MM.1S (cell line): ENCODE data around the gene MRPS6.

Experiments used
- EZH2 ChIP-seq: fragments of 300-600 bp; sonication (generic); optimal IDR thresholded peaks from 2 replicates; pipeline ENCODE3; 2017; ENCODE audit warnings: low read depth, mild to moderate bottlenecking, antibody characterized with exemption, low read length, mixed read lengths
- EZH2phosphoT487 ChIP-seq: fragments of 300-600 bp; sonication (generic); IDR thresholded peaks from 2 replicates; pipeline ENCODE4 v1.6.1; 2018; ENCODE audit warnings: antibody characterized with exemption, low read length
- TF ChIP-seq, protein P1 (sequence below): fragments of 300-600 bp; sonication (generic); IDR thresholded peaks from 2 replicates; pipeline ENCODE4 v1.5.1; 2016; ENCODE audit warnings: antibody characterized with exemption, low read length, mixed read lengths

DNA sequence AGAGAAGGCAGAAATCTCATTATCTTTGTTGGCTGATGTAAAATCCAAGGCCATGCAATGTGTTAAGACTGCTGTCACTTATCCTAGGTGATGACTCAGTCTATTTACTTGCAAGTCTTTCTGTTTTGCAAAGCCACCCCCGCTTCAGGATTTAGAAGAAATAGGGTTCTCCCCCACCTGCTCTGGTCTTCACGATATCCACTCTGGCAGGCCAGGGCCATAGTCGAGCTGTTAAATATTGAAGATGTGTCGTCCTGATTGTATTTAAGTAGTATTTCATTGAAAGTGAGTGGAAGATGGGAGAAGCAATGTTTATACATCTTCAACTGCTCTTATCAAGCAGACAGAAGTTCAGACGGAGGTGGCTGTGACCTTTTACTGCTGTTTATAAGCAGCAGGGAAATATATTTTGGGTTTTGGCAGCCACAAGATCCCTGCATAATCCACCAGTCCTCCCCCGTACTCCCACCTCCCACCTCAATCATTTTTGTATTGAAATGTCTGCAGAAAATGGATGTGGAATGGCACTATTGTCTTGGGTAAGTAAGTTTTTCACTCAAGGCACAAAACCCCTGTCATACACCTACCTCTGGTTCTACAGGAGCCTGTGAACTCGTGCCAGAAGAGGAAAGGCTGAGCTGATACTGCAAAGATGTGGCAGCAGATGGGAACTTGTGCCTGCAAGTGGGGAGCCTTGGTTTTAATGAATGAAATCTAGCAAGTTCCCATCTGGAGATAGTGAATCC lies 117.4 kb downstream of the MRPS6 start:
- TF ChIP-seq, protein P1, sequence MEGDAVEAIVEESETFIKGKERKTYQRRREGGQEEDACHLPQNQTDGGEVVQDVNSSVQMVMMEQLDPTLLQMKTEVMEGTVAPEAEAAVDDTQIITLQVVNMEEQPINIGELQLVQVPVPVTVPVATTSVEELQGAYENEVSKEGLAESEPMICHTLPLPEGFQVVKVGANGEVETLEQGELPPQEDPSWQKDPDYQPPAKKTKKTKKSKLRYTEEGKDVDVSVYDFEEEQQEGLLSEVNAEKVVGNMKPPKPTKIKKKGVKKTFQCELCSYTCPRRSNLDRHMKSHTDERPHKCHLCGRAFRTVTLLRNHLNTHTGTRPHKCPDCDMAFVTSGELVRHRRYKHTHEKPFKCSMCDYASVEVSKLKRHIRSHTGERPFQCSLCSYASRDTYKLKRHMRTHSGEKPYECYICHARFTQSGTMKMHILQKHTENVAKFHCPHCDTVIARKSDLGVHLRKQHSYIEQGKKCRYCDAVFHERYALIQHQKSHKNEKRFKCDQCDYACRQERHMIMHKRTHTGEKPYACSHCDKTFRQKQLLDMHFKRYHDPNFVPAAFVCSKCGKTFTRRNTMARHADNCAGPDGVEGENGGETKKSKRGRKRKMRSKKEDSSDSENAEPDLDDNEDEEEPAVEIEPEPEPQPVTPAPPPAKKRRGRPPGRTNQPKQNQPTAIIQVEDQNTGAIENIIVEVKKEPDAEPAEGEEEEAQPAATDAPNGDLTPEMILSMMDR: no peak
- TF ChIP-seq EZH2phosphoT487: no peak
- TF ChIP-seq EZH2: no peak
